ENCODE measurements around the gene KIF21B.

KIF21B gene

GRCh38 chr1:200989337-200989736, 34.2 kb downstream of the KIF21B start:
- no peak for DNase-seq

DNA sequence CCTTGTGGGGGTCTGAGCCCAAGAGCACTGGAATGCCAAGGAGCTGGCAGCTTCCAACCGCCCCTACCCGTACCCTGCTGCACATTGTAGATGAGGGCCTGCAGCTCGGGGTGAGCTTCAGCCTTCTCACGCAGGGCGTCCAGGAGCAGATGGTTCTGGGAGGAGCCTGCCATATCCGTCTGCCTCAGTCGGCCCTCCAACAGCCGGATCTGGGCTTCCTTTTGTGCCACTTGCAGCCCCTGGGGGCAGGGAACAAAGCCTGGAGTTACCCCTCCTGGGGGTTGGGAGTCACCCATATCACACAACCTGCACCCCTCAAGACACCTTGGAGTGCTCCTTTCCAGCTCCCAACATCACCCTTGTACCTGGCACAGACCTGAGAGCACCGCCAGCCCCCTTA, 34.8 kb downstream of the KIF21B start:
- DNase-seq = no peak

DNA sequence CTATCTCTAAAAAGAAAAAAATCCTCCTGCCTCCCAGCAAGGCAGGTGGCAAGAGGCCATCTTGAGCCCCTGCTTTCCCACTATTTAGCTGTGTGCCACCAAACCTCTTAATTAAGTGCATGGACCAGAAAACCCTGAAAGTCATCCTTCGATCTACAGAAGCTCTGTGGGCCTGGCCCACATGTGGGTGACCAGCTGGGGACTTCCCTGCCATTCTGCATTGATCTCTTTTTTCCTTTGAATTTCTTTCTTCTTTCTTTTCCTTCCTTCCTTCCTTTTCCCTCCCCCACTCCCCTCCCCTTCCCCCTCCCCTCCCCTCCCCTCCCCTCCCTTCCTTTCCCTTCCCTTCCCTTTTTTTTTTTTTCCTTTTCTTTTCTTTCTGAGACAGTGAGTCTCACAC, 38.0 kb downstream of the KIF21B start:
- no peak for DNase-seq

GRCh38 chr1:200983035-200983561, 40.4 kb downstream of the KIF21B start:
- DNase-seq = no peak

GRCh38 chr1:200982071-200982945, 41.2 kb downstream of the KIF21B start:
- no peak for DNase-seq

GRCh38 chr1:200981278-200981677, 42.2 kb downstream of the KIF21B start:
- no peak for DNase-seq

DNA sequence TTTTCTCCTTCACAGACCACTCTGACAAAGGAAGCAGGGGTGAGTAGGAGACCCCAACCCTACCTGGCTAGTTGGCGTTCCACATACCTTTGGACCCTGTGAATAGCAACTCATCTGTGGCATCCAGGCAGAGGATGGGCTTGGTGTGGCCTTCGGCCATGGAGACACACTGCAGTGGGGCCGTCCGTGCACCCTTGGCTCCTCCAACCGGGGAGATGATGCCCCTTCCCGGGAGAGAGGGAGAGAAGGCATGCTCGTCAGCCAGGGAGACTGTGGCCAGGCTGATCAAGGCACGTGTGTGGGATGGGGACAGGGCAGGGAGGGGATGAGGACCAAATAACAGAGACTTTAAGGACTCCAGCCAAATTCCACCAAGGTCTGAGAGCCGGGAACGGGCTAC, 42.6 kb downstream of the KIF21B start:
- DNase-seq = no peak

GRCh38 chr1:200980452-200980772, 43.1 kb downstream of the KIF21B start:
- no peak for DNase-seq

DNA sequence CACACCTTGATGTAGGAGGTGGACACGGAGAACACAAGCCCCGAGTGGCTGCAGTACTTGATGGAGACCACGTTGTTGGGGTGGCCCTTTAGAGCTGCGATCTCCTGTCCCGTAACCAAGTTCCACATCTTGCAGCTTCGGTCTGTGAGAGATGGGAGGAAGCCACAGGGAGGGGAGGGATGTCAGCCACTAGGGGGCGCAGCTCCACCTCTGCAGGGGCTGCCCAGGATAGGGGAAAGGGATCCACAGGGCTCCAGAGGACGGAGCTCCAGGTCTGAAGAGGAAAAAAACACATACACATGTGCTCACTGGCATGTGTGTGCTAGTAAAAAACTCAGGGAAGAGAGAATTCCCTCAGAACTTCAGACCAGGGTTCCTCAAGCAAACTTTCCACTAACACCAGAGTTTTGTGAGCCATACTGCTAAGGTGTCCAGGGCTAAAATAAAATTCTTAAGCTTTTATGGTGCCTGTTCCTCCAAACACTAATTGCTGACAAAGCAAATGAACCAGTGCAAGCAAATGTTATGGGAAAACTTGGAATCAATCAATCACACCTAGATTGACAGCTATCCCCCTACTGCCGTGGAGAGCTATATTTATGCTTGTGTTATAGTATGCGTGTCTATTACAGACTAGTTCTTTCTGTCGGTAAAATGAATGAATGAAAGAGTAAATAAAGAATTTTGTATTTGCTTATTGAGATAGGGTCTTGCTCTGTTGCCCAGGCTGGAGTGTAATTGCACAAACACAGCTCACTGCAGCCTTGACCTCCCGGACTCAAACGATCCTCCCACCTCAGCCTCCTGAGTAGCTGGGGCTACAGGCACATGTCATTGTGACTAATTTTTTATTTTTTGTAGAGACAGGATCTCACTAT, 43.7 kb downstream of the KIF21B start:
- peak; percentile 83 for DNase-seq

DNA sequence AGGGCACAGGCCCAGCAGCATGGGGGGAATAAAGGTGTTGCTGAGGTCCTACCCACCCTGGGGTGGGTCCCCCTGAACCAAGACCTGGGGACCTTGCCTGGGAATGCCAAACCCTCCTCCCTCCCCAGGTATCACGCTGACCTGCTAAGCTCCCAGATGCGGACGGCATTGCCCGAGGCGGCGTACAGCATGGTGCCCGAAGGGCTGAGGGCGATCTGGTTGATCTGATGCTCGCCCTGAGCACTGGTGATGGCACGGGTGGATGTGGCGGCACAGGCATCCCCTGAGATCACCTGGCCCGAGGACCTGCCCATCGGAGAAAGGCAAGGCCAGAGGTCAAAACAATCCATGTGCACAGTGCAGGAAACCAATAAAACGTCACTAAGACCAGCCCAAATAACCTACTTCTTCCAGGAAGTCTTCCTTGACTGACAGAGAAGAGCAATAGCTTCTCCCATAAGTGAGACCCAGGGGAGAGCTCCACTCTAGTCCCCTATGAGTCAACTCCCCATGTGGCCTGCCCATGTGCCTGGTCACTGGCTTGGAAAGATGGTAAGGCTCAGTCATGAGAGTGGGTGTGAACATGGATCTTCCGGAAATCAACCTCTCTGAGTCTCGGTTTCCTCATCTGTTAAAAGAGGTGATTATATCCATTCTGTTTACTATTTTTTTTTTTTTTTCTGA, 46.3 kb downstream of the KIF21B start:
- DNase-seq = no peak

DNA sequence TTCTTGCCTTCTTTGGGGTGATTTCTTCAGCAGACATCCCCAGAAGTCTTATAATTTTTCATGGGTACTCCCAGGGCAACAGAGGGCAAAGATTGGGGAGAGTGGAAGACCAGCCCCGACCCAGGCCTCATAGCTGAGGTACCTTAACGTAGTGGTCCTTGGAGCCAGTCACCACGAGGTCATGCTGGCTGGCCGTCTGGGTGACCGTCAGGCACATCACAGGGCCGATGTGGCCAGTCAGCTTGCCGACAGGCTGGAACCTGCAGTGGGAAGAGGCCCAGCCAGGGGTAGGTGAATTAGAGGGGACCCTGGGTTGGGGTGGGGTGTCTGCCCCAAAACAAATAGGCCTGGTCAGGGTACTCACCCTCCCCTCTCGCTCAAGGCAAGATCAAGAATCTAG, 46.9 kb downstream of the KIF21B start:
- no peak for DNase-seq

- no peak for DNase-seq
These were observed 48.1 kb downstream of the KIF21B start for GRCh38 chr1:200975458-200975857.

DNA sequence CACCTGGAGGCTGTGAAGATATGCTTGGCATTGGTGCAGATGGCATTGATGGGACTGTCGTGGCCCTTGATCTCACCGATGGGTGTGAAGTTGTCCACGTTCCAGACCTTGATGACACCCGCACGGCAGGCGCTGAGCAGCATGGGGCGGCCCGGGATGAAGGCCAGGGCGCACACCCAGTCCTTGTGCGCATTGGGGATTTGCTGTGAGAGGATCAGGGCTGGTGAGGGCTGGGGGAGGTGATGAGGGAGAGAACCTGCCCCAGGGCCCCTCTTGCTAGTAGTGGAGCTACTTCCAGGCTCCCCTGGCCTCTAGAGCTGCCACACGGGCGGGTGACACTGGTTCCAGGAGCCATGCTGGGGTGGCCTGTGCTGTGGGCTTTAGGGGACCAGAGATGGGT, 48.8 kb downstream of the KIF21B start:
- DNase-seq = no peak

DNA sequence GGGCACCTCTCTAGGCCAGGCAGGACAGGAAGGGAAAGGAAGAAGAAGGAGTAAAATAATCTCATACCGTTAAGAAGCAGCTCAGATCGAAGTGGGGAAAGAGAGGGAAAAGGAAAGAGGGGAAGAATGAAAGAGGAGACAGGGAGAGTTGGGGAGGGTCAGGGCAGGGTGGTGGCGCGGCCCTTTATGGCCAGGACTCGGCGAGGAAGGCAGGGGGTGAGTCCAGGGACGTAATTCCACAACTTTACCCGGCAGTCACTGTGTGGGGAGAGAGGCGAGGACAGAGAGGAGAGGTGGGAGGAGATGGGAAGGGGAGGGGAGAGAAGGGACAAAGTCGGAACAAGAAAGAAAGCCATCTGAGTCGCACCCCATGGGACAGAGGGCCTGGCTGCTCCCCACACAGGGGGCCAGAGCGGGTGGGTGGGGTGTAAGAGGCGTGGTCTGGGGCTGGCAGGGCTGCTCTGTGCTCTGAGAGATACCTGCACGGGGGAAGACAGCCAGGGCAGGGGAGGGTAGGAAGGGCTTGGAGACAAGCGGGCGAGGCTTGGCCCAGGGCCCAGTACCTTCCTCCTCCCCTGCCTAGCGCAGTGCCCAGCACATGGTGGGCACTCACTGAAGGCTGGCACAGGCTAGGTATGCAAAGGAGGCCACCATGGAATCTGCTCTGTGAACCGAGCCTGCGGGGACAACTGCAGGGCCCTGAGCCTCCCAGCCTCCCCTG, 49.4 kb downstream of the KIF21B start:
- DNase-seq = no peak

GRCh38 chr1:200972985-200973742, 50.4 kb downstream of the KIF21B start:
- peak; percentile 28 for DNase-seq

DNA sequence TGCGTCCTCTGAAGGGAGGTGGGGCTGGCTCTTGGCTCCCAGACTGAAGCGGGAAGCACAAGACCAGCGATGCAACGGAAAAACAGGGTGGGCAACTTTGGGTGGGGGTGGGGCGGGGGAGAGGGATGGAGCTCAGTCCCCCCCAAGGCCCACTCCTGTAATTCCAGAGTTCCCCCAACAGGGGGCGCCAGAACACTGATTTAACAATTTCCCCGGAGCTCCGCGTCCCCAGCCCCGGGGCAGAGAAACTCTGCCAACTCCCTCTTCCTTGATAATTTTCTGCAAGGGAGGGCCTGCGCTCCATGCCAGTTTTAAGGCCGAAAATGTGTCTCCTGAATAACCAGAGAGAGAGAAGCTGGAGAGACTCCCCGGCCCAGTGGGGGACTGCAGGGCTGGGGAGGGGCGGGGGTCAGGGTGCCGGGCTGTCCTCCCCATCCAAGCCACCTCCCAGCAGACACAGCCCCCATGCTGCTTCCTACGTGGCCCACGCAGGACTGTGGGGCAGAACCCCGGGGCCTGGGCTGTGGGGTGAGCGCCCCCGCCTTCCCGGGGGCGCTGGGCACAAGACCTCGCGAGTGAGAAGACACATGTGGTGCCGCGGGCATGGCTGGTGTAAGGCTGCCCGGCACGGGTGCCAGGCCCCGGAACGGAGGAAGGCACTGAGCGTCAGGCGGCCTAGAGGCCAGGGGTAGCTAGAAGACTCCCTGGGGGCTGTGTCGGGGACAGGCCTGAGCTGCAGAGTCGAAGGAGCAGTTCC, 51.4 kb downstream of the KIF21B start:
- DNase-seq = peak; percentile 81

GRCh38 chr1:200971428-200971903, 52.0 kb downstream of the KIF21B start:
- DNase-seq = no peak

GRCh38 chr1:200970771-200971427, 52.6 kb downstream of the KIF21B start:
- no peak for DNase-seq

DNA sequence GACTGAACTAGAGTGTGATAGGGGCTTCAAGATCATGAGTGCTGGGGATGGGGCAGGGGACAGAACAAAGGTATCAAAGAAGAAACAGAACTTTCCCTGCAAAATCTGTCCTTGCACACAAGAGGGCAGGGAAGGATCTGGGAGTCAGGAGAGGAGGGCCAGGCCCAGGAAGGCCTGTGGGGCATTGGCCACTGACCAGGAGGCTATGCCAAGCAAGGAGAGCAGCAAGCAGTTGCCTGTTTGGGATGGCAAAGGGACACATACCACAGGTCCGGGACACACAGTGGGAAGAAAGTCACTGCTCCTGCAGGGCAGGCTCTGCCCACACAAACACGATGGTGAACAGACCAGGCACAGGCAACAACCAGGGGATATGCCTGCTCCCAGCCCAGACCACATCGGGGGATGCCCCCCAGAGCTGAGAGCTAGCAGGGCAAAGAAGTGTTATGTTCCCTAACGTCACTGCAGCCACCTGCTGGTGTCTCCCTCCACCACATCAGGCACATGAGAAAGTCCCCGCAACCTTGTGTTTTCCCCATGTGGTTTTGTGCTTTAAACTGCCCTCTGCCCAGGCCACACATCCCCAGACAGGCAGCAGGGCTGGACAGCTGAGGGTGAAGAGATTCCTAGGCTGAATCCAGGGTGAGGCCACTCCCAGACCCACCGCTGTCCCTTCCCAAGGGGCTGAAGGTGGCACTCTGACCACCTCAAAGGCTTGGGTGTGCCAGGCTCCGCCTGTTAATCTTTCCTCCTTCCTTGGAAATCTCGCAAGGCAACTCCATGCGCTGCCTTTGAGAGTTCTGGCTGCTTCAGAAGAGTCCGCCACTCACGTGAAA, 53.6 kb downstream of the KIF21B start:
- DNase-seq = no peak
